HG02973 (cell line): Measurements from ENCODE around the gene THSD7A.

Experiments used
- ATAC-seq: cut with Tn5 transposase; IDR thresholded peaks from one replicate; pipeline ENCODE4 v1.9.1; 2021; ENCODE audit warnings: moderate library complexity; ENCODE audit not compliant: unreplicated experiment

Gene THSD7A

GRCh38 chr7:11638011-11638774, 193.8 kb downstream of the THSD7A start:
- no peak for ATAC-seq

DNA sequence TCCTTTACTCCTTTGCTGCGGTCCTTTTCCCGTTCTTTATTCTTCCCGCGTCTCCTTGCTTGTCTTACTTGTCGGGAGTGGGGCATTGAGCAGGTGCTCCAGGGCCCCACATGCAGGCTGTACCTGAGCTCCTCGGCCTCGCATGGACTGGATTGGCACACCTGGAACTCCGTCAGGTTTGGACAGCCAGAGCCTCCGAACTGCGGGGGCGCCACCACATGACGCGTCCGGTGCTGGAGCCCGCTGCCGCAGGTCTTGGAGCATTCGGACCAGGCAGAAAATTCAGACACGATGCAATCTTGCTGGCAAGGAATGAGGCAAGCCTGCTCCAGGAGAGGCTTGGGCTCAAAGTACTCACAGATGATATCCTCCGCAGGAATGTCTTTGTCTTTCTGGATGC, 195.7 kb downstream of the THSD7A start:
- no peak for ATAC-seq

DNA sequence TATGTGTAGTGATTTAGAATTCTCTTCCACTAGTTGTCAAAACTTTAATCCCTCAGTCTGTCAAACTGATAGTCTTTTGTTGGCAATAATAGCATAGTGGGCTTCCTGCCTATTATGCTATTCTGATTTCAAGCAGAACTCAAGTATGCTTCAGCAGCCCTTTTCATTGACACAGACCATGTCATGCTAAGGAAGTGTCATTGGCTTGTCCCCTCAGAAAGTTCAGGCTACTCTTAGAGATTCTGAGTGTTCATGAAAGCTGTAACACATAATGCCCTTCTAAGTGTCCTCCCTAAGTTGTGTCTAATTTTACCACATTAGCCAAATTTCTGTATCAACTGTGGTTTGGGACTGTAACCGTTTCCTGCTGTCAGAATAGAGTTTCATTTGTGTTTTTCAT, 198.7 kb downstream of the THSD7A start:
- ATAC-seq: no peak

DNA sequence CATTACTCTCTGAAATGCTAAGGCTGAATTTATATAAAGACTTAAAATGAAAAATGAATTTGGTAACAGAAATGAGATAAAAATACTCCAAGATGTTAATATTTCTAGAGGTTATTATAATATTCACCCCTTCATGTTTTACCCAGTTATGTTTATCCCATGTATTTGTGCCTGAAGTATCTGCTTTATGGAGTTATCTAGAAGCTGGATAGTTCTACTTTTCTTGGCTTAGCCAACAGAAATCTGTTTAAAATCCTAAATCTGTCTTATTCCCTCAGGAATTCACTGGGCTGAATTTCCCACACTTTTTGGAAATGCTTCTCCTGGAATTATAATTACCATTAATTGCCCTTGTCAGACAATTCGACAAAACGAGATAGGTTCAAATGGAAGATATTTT, 201.6 kb downstream of the THSD7A start:
- ATAC-seq: no peak

DNA sequence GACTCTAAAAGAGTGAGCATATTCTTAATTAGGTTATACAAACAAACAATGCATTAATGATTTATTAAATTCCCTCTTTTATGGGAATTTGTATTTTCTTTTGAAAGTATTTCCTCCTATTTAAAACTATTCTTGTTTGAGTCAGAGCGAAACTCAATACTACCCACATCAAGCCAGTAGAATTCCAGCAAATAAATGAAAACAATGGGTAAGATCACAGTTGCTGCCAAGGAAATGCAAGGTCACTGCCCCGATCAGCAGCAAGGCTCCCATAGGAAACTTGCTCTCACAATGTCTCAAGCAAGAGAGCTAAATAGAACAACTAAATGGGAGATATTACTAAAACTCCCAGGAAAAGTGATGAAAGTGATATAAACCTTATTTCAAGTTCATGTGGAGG, 206.3 kb downstream of the THSD7A start:
- ATAC-seq: no peak

GRCh38 chr7:11623093-11623678, 208.8 kb downstream of the THSD7A start:
- ATAC-seq: no peak

DNA sequence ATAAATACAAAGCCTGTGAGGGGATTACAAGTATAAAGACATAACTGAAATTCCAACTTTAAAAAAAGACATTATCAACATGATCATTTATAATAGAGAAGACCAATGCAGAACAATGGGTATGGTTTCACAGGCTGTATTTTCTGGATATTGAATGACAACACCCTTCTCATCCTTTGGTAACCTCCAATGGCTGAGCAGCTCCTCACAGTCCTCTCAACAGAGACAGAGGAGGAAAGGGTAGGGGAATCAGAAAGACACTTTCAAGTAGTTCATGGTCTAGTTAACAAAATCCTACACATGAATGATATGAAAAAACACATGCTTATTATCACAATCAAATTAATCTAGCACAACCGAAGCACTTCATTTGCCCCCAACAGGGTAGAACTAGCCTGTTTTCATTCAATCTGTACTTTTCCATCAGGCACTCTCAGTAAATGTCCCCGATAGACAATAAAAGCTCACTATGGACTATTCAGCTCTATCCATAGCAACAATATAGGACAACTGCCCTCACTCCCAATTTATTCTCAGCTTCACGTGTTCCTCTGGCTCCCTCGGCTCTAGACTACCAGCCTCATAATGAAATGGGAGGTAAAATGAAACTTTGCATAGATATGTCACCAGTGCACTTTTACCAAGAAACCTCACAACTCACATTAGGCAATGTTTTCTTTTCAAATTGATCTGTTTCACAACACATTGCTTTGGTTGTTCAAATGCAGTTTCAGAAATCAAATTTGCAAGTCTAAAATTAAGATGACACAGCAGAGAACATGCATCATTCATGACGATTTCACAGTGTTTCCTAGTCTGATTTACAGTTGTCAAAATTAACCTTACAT, 211.4 kb downstream of the THSD7A start:
- no peak for ATAC-seq

DNA sequence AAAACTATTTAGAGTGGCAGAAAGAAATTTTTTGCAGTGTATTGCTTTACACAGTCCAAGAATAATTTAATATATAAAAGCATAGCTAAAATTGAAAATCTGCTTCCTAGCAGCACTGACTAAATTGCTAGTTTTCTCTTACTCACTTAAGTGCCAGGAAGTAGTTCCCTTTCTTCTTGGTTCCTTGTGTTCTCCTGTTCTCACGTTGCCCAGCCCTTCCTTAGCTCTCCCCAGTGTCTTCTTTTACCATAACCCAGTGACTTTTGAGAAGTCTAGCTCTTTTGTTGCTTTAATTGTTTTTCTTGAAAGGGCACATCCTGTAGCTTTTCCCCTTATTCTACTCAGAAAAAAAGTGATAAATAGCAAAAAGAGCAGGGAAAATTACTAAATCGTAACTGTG, 215.5 kb downstream of the THSD7A start:
- no peak for ATAC-seq

GRCh38 chr7:11615174-11615573, 216.8 kb downstream of the THSD7A start:
- no peak for ATAC-seq

DNA sequence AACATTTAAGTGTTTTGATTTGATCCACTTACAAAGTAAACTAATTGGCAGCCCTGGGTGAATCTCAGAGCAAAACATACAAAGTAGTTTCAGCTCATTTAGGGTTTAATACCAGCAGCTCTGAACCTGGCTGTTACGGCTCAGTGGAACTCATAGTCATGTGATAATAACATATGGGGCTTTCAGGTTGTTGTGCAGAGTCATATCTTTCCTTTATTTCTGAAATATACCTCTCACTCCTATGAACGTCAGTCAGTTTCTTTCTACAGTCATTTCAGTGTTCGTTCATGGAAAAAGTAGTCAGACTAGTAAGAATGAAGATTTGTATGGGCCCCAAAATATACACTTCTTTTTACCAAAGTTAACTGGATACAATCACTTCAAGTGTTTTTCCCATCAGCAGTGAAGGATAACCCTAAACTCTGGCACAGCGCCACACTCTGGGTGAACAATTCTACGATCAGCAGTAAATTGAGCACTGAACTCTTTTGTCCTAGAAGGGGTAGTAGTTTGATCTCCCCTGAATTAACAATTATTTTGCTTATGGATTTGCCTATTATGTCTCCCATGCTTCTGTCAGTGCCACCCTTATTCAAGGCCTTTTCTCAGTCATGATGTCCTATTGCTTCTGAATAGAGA, 218.6 kb downstream of the THSD7A start:
- ATAC-seq: peak; percentile 96

- ATAC-seq: peak; percentile 35
Observed at GRCh38 chr7:11612737-11613136, 219.3 kb downstream of the THSD7A start.

DNA sequence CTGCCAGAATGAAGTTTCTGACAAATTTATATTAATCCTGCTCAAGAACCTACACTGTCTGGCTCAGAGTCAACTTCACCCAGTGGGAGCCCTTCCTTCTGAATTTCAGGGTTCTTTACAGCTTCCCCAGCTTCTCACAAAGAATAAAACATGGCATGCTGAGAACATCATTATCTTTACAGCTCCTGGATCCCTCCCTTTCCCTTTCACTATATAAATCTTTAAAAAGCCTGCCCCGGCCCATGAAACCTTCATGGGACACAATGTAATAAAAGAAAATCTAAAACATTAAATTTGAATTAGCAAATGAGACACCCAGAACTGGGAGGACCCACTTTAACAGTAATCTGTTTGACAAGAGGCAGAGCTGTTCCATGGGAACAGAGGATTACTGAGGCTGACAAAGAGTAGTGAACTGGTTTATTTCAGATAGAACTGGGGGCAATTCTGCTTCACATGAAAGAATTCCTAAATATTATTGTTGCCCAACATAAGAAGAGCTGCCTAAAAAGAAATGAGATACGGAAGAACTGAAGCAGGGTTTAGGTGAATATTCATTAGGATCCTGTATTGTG, 222.8 kb downstream of the THSD7A start:
- no peak for ATAC-seq

GRCh38 chr7:11607686-11608085, 224.3 kb downstream of the THSD7A start:
- no peak for ATAC-seq

- no peak for ATAC-seq
Observed at GRCh38 chr7:11605749-11606148, 226.2 kb downstream of the THSD7A start.

GRCh38 chr7:11604505-11604904, 227.5 kb downstream of the THSD7A start:
- no peak for ATAC-seq

DNA sequence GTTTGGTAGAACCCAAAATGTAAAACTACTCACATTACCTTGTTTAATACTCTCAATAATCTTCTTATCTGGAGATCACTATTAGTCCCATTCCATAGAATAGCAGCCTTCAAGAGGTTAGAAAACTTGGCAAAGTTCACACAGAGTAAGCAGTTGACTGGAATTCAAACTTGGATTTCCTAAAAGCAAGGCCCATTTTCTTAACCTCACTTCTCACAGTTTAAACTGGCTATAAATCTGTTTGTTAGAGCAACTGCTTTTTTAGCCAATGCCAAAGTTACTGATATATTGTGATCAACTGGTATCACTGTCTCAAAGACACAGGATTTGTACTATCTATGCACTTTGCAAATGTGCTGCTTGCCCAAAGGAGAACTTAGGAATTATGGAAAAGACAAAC, 230.2 kb downstream of the THSD7A start:
- no peak for ATAC-seq

DNA sequence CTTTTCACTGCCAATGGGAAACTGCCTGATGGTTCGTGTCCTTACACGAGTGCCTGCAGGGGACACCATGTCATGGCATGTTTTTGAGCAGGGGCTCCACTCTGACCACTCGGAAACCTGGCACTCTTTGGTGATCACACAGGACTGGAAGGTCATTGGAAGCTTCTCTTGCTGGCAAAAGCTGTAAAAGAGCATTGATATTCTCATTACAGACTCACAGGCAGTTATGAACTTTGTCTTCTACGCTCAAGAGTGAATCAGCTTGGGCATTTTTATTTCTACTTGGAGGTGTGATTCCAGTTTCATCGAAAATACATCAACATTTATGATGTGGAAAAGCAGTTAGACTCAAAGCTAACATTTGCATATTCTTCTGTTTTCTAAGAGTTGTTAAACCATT, 238.7 kb downstream of the THSD7A start:
- ATAC-seq: no peak

- no peak for ATAC-seq
Observed at GRCh38 chr7:11592699-11593098, 239.3 kb downstream of the THSD7A start.

- no peak for ATAC-seq
Observed at GRCh38 chr7:11591943-11592342, 240.1 kb downstream of the THSD7A start.

DNA sequence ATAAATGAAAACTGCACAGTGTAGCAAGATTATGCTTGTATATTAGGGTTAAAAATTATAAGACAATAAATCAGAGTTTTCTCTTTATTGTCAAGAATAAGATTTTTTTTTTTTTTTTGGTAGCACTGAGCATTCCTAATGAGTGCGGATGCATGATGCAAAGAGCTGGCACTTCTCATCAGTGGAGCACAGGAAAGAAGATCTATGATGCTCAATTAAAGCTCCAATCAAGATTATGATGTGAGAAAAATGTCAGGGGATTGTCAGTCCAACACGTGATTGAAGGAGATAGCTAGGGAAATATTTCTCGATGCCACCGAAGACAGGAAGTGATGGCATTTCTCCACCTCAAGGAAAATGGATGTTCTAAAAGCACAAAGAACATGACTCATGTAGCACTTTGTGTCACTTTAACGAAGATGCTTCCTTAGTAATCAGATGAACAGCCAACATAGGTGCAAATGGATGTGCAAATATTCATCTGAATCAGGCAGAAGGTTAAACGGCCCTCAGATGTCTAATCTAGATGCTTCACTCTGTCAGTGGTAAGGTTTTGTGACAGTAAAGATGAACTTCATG, 240.9 kb downstream of the THSD7A start:
- no peak for ATAC-seq

- no peak for ATAC-seq
Observed at GRCh38 chr7:11589251-11589650, 242.7 kb downstream of the THSD7A start.
